Fibroblast of mammary gland (primary cell): ENCODE measurements around the gene ZNF70.
A peak's percentile ranks its signal among the peaks of the same experiment; 100 is the strongest.

ENCODE experiments used
- DNase-seq: peaks from one replicate; pipeline ENCODE4 v3.0.0-alpha.2; 2010; ENCODE audit warnings: low read depth
- H3K4me3 ChIP-seq: 2 replicates; pipeline ENCODE4 v1.5.1; 2011; ENCODE audit warnings: low read depth, mild to moderate bottlenecking, low read length, moderate library complexity; ENCODE audit not compliant: control insufficient read depth
- CTCF ChIP-seq: conservative IDR thresholded peaks from 2 replicates; pipeline ENCODE4 v1.5.1; 2011; ENCODE audit warnings: low read depth, low read length, inconsistent platforms; ENCODE audit not compliant: control insufficient read depth, insufficient read depth

Gene ZNF70

GRCh38 chr22:23779731-23780130, 28.8 kb upstream of the ZNF70 start:
- no peak for TF ChIP-seq CTCF
- DNase-seq = no peak
- no peak overlapping the region for H3K4me3 ChIP-seq

GRCh38 chr22:23779083-23779482, 28.2 kb upstream of the ZNF70 start:
- no peak for DNase-seq
- H3K4me3 ChIP-seq = no peak overlapping the region
- no peak for TF ChIP-seq CTCF

- no peak for DNase-seq
- no peak for TF ChIP-seq CTCF
Observed at GRCh38 chr22:23778577-23778900, 27.6 kb upstream of the ZNF70 start.

GRCh38 chr22:23777776-23778576, 27.1 kb upstream of the ZNF70 start:
- H3K4me3 ChIP-seq = no peak overlapping the region
- no peak for TF ChIP-seq CTCF

More at GRCh38 chr22:23778577-23778900, 27.6 kb upstream of the ZNF70 start:
- H3K4me3 ChIP-seq = no peak overlapping the region

GRCh38 chr22:23775779-23776375, 25.0 kb upstream of the ZNF70 start:
- TF ChIP-seq CTCF = no peak

More at GRCh38 chr22:23777776-23778576, 27.1 kb upstream of the ZNF70 start:
- no peak for DNase-seq

GRCh38 chr22:23774922-23775436, 24.1 kb upstream of the ZNF70 start:
- H3K4me3 ChIP-seq = no peak overlapping the region
- TF ChIP-seq CTCF = no peak
- DNase-seq = peak; percentile 43

More at GRCh38 chr22:23775779-23776375, 25.0 kb upstream of the ZNF70 start:
- H3K4me3 ChIP-seq = no peak overlapping the region
- DNase-seq = no peak
